ENCODE results near the gene DNASE1L2.

The DNASE1L2 gene

GRCh38 chr16:2223942-2224486 lies 12.2 kb upstream of the DNASE1L2 start:
- Histone ChIP-seq H3K4me1 (ENCODE audit: control insufficient read depth, insufficient read depth, low read length) (no peaks in the 10 kb centered on the region), H3K4me3 (ENCODE audit: low read length) (peak overlapping the region; percentile 84), H3K27me3 (ENCODE audit: control insufficient read depth, insufficient read depth, low read length) (no peaks in the 10 kb centered on the region), H3K27ac (ENCODE audit: low read length) (no peak overlapping the region), H3K9me3 (ENCODE audit: control insufficient read depth, insufficient read depth, low read length) (no peaks in the 10 kb centered on the region), H3K36me3 (ENCODE audit: control insufficient read depth, insufficient read depth, low read length) (no peaks in the 10 kb centered on the region; the same call in 1 of the 2 replicates)
- no peak for DNase-seq (ENCODE audit: low read depth, low spot score)
- no CpG with 5 or more reads among the region's 22 CpGs for WGBS (ENCODE audit: insufficient coverage, insufficient read length)

GRCh38 chr16:2226245-2226793 lies 9.9 kb upstream of the DNASE1L2 start:
- no peaks in the 10 kb centered on the region for H3K4me1 ChIP-seq (ENCODE audit: control insufficient read depth, insufficient read depth, low read length)
- no peak overlapping the region for H3K27ac ChIP-seq (ENCODE audit: low read length)
- no peak overlapping the region for H3K4me3 ChIP-seq (ENCODE audit: low read length)
- no peaks in the 10 kb centered on the region for H3K27me3 ChIP-seq (ENCODE audit: control insufficient read depth, insufficient read depth, low read length)
- peaks cover 8% of the 10 kb centered on the region for H3K36me3 ChIP-seq (ENCODE audit: control insufficient read depth, insufficient read depth, low read length)
- H3K9me3 ChIP-seq (ENCODE audit: control insufficient read depth, insufficient read depth, low read length): no peaks in the 10 kb centered on the region
- no CpG with 5 or more reads among the region's 9 CpGs for WGBS (ENCODE audit: insufficient coverage, insufficient read length)
- DNase-seq (ENCODE audit: low read depth, low spot score): no peak

GRCh38 chr16:2226918-2227317 lies 9.3 kb upstream of the DNASE1L2 start:
- no peaks in the 10 kb centered on the region for H3K4me1 ChIP-seq (ENCODE audit: control insufficient read depth, insufficient read depth, low read length)
- H3K36me3 ChIP-seq (ENCODE audit: control insufficient read depth, insufficient read depth, low read length): peaks cover 12% of the 10 kb centered on the region
- H3K27ac ChIP-seq (ENCODE audit: low read length): no peak overlapping the region
- WGBS (ENCODE audit: insufficient coverage, insufficient read length): no CpG with 5 or more reads among the region's 6 CpGs
- no peaks in the 10 kb centered on the region for H3K27me3 ChIP-seq (ENCODE audit: control insufficient read depth, insufficient read depth, low read length)
- no peaks in the 10 kb centered on the region for H3K9me3 ChIP-seq (ENCODE audit: control insufficient read depth, insufficient read depth, low read length)
- H3K4me3 ChIP-seq (ENCODE audit: low read length): no peak overlapping the region
- no peak for DNase-seq (ENCODE audit: low read depth, low spot score)

DNA sequence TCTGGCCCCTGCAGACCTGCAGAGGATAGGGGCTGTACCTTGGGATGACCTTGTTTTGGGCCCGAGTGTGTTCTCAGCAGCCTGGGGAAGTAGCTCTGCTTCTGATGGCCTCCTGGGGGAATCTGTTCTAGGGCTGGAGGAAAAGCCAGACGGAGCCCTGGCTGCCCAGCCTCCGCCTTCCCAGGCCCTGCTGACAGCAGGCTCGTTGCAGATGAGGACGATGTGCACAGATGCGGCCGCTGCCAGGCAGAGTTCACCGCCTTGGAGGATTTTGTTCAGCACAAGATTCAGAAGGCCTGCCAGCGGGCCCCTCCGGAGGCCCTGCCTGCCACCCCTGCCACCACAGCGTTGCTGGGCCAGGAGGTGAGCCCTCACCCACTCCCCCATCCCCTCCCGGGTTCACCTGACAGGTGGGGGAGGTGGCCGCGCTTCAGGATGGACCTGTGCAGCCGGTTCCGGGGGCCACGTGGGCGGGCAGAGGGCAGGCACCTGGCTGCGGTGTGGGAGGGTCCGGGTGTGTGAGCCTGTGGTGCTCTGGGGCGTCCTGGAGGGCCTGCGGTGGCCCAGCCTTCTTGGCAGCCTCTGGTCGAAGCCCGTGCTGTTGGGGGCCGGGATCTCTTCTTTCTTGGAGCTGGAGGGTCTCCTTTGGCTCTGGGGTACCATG lies 8.0 kb upstream of the DNASE1L2 start:
- Histone ChIP-seq H3K27ac (ENCODE audit: low read length) (no peak overlapping the region), H3K9me3 (ENCODE audit: control insufficient read depth, insufficient read depth, low read length) (no peaks in the 10 kb centered on the region)

GRCh38 chr16:2229091-2229490 lies 7.2 kb upstream of the DNASE1L2 start:
- Histone ChIP-seq H3K27me3 (ENCODE audit: control insufficient read depth, insufficient read depth, low read length) (no peaks in the 10 kb centered on the region), H3K36me3 (ENCODE audit: control insufficient read depth, insufficient read depth, low read length) (peaks cover 23% of the 10 kb centered on the region), H3K4me1 (ENCODE audit: control insufficient read depth, insufficient read depth, low read length) (no peaks in the 10 kb centered on the region), H3K4me3 (ENCODE audit: low read length) (no peak overlapping the region), H3K27ac (ENCODE audit: low read length) (no peak overlapping the region), H3K9me3 (ENCODE audit: control insufficient read depth, insufficient read depth, low read length) (no peaks in the 10 kb centered on the region)
- DNase-seq (ENCODE audit: low read depth, low spot score): no peak
- WGBS (ENCODE audit: insufficient coverage, insufficient read length): no CpG with 5 or more reads among the region's 12 CpGs

More for the DNA sequence above, 8.0 kb upstream of the DNASE1L2 start:
- DNase-seq (ENCODE audit: low read depth, low spot score): no peak
- no peaks in the 10 kb centered on the region for H3K27me3 ChIP-seq (ENCODE audit: control insufficient read depth, insufficient read depth, low read length)
- no CpG with 5 or more reads among the region's 25 CpGs for WGBS (ENCODE audit: insufficient coverage, insufficient read length)
- H3K36me3 ChIP-seq (ENCODE audit: control insufficient read depth, insufficient read depth, low read length): peaks cover 18% of the 10 kb centered on the region
- H3K4me3 ChIP-seq (ENCODE audit: low read length): no peak overlapping the region
- H3K4me1 ChIP-seq (ENCODE audit: control insufficient read depth, insufficient read depth, low read length): no peaks in the 10 kb centered on the region

DNA sequence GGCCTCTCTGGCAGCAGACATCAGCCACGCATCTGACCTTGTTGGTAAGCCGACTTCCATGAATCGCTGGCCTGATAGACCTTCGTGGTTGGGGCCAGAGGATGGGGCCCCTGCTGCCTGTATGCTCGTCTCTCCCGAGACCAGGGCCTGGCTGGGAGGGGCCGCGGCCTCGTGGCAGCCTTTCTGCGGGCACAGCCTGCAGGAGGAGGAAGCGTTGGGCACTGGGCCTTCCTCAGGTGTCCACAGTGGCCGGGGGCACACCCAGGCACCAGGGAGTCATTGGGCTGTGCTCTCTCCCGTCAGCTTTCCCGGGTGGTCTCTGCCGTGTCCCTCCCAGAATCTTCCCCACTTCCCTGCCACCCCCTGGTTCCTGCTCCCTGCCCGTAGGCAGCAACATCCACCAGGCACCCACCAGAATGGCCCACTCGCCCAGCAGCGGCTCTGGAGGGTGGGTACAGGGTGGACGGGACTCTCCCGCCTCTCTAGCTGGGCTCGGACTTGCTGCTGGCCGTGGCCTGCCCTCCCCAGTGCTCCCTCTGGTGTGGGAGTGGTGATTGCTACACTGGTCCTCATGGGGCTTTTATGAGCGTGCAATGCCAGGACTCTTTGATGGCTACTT lies 6.5 kb upstream of the DNASE1L2 start:
- no CpG with 5 or more reads among the region's 23 CpGs for WGBS (ENCODE audit: insufficient coverage, insufficient read length)
- Histone ChIP-seq H3K9me3 (ENCODE audit: control insufficient read depth, insufficient read depth, low read length) (no peaks in the 10 kb centered on the region), H3K36me3 (ENCODE audit: control insufficient read depth, insufficient read depth, low read length) (peaks cover 28% of the 10 kb centered on the region), H3K4me1 (ENCODE audit: control insufficient read depth, insufficient read depth, low read length) (no peaks in the 10 kb centered on the region), H3K4me3 (ENCODE audit: low read length) (no peak overlapping the region), H3K27ac (ENCODE audit: low read length) (no peak overlapping the region), H3K27me3 (ENCODE audit: control insufficient read depth, insufficient read depth, low read length) (no peaks in the 10 kb centered on the region)
- no peak for DNase-seq (ENCODE audit: low read depth, low spot score)

- peaks cover 35% of the 10 kb centered on the region for H3K36me3 ChIP-seq (ENCODE audit: control insufficient read depth, insufficient read depth, low read length)
- no peak overlapping the region for H3K27ac ChIP-seq (ENCODE audit: low read length)
- no CpG with 5 or more reads among the region's 13 CpGs for WGBS (ENCODE audit: insufficient coverage, insufficient read length)
- no peaks in the 10 kb centered on the region for H3K4me1 ChIP-seq (ENCODE audit: control insufficient read depth, insufficient read depth, low read length)
- no peaks in the 10 kb centered on the region for H3K9me3 ChIP-seq (ENCODE audit: control insufficient read depth, insufficient read depth, low read length)
- no peak overlapping the region for H3K4me3 ChIP-seq (ENCODE audit: low read length)
- no peak for DNase-seq (ENCODE audit: low read depth, low spot score)
- H3K27me3 ChIP-seq (ENCODE audit: control insufficient read depth, insufficient read depth, low read length): no peaks in the 10 kb centered on the region
These were observed 5.9 kb upstream of the DNASE1L2 start for GRCh38 chr16:2230376-2230775.

GRCh38 chr16:2231016-2231931 lies 5.0 kb upstream of the DNASE1L2 start:
- peaks cover 36% of the 10 kb centered on the region for H3K36me3 ChIP-seq (ENCODE audit: control insufficient read depth, insufficient read depth, low read length)
- WGBS (ENCODE audit: insufficient coverage, insufficient read length): no CpG with 5 or more reads among the region's 29 CpGs
- no peak for DNase-seq (ENCODE audit: low read depth, low spot score)
- no peaks in the 10 kb centered on the region; the same call in 1 of the 2 replicates for H3K27me3 ChIP-seq (ENCODE audit: control insufficient read depth, insufficient read depth, low read length)
- no peak overlapping the region for H3K27ac ChIP-seq (ENCODE audit: low read length)
- H3K4me3 ChIP-seq (ENCODE audit: low read length): no peak overlapping the region
- H3K4me1 ChIP-seq (ENCODE audit: control insufficient read depth, insufficient read depth, low read length): no peaks in the 10 kb centered on the region
- no peaks in the 10 kb centered on the region for H3K9me3 ChIP-seq (ENCODE audit: control insufficient read depth, insufficient read depth, low read length)

- Histone ChIP-seq H3K4me3 (ENCODE audit: low read length) (no peak overlapping the region), H3K4me1 (ENCODE audit: control insufficient read depth, insufficient read depth, low read length) (no peaks in the 10 kb centered on the region; the same call in 1 of the 2 replicates), H3K36me3 (ENCODE audit: control insufficient read depth, insufficient read depth, low read length) (peaks cover 36% of the 10 kb centered on the region), H3K27me3 (ENCODE audit: control insufficient read depth, insufficient read depth, low read length) (no peaks in the 10 kb centered on the region; the same call in 1 of the 2 replicates), H3K9me3 (ENCODE audit: control insufficient read depth, insufficient read depth, low read length) (no peaks in the 10 kb centered on the region), H3K27ac (ENCODE audit: low read length) (no peak overlapping the region)
- WGBS (ENCODE audit: insufficient coverage, insufficient read length): no CpG with 5 or more reads among the region's 41 CpGs
- DNase-seq (ENCODE audit: low read depth, low spot score): no peak
These were observed 3.9 kb upstream of the DNASE1L2 start for GRCh38 chr16:2232094-2232990.

All from iPS DF 6.9 (cell line).